SK-N-SH (cell line): ENCODE measurements around the gene PSAT1. TPM values are rescaled to one million over a fixed set of nuclear protein-coding genes. Genes with fewer than 3 reads are reported as not detected.

ENCODE experiments used
- CTCF ChIA-PET: fragments of 300-600, 350-600 bp; formaldehyde crosslinking; extraction: SDS; loops from one replicate; lab custom pipeline; 2021; lab: Yijun Ruan, JAX
- POLR2A ChIA-PET: fragments of 350-600 bp; sonication (Branson Sonifier 250); formaldehyde crosslinking; extraction: SDS; loops from one replicate; lab custom pipeline; 2020; ENCODE audit warnings: antibody characterized with exemption, inconsistent platforms; lab: Yijun Ruan, JAX
- DNase-seq: peaks from one replicate; pipeline ENCODE4 v3.0.0; 2012
- H2AFZ ChIP-seq: fragments of 200-600 bp; sonication (generic); 2 replicates; pipeline ENCODE4 v1.8.1; 2016; ENCODE audit warnings: antibody characterized with exemption, mild to moderate bottlenecking, low read depth
- H3F3A ChIP-seq: fragments of 200-600 bp; sonication (generic); replicated peaks from 2 replicates; pipeline ENCODE3; 2016; ENCODE audit warnings: antibody characterized with exemption, mild to moderate bottlenecking; ENCODE audit not compliant: insufficient read depth
- H3K27ac ChIP-seq, 2 experiments: fragments of 200-500 bp in 1 of 2; fragments of 200-600 bp in 1 of 2; sonication (Bioruptor generic) in 1 of 2; sonication (generic), shearing (Covaris generic) in 1 of 2; 2 replicates each; pipeline versions ENCODE4 v1.5.1 to v1.6.1; 2014 to 2016; ENCODE audit warnings: low read depth in 2 of 2, inconsistent platforms in 1 of 2, low read length in 1 of 2, mild to moderate bottlenecking in 1 of 2, mixed read lengths in 1 of 2
- H3K27me3 ChIP-seq: fragments of 200-600 bp; sonication (generic), shearing (Covaris generic); 2 replicates; pipeline ENCODE4 v1.6.1; 2016; ENCODE audit warnings: mixed run types; ENCODE audit not compliant: insufficient read depth
- H3K36me3 ChIP-seq, 2 experiments: fragments of 200-500 bp in 1 of 2; fragments of 200-600 bp in 1 of 2; sonication (Bioruptor generic) in 1 of 2; sonication (generic) in 1 of 2; replicated peaks in 1 of 2; 2 replicates each; pipeline versions ENCODE3 to v1.5.1; 2014 to 2016; ENCODE audit warnings: low read length in 1 of 2, mild to moderate bottlenecking in 1 of 2; ENCODE audit not compliant: insufficient read depth in 2 of 2, control insufficient read depth in 1 of 2
- H3K4me1 ChIP-seq, 2 experiments: fragments of 200-500 bp in 1 of 2; fragments of 200-600 bp in 1 of 2; sonication (Bioruptor generic) in 1 of 2; sonication (generic), shearing (Covaris generic) in 1 of 2; 2 replicates each; pipeline versions ENCODE4 v1.5.1 to v1.6.1; 2014 to 2016; ENCODE audit warnings: low read depth in 1 of 2, low read length in 1 of 2, mixed run types in 1 of 2; ENCODE audit not compliant: insufficient read depth in 2 of 2, control insufficient read depth in 1 of 2
- H3K4me2 ChIP-seq: fragments of 200-600 bp; sonication (generic), shearing (Covaris generic); 2 replicates; pipeline ENCODE4 v1.6.1; 2017; ENCODE audit warnings: mixed run types
- H3K4me3 ChIP-seq, 2 experiments: fragments of 200-500 bp in 1 of 2; fragments of 200-600 bp in 1 of 2; sonication (Bioruptor generic) in 1 of 2; sonication (generic), shearing (Covaris generic) in 1 of 2; 2 replicates each; pipeline versions ENCODE4 v1.5.1 to v1.8.1; 2014 to 2016; ENCODE audit warnings: low read depth in 2 of 2, inconsistent platforms in 1 of 2, low read length in 1 of 2, mild to moderate bottlenecking in 1 of 2, mixed read lengths in 1 of 2, moderate library complexity in 1 of 2
- H3K79me2 ChIP-seq: fragments of 200-600 bp; sonication (generic); 2 replicates; pipeline ENCODE4 v1.8.1; 2017; ENCODE audit warnings: mild to moderate bottlenecking; ENCODE audit not compliant: insufficient read depth
- H3K9ac ChIP-seq: fragments of 200-600 bp; sonication (generic); 2 replicates; pipeline ENCODE4 v1.6.1; 2017; ENCODE audit warnings: mixed run types
- H3K9me2 ChIP-seq: fragments of 200-600 bp; sonication (generic); 2 replicates; pipeline ENCODE4 v1.6.1; 2017; ENCODE audit warnings: mixed run types
- H3K9me3 ChIP-seq: fragments of 200-600 bp; sonication (generic); 2 replicates; pipeline ENCODE4 v1.6.1; 2017; ENCODE audit warnings: mixed run types, mild to moderate bottlenecking, moderate library complexity
- H4K20me1 ChIP-seq: fragments of 200-600 bp; sonication (generic); 2 replicates; pipeline ENCODE4 v1.6.1; 2017; ENCODE audit warnings: mild to moderate bottlenecking, mixed run types; ENCODE audit not compliant: insufficient read depth
- CHD2 ChIP-seq: fragments of 150-350 bp; IDR thresholded peaks from 2 replicates; pipeline ENCODE4 v1.6.1; 2018; ENCODE audit warnings: low read length; ENCODE audit not compliant: partially characterized antibody
- EP300 ChIP-seq, 2 experiments: IDR thresholded peaks; 2 replicates each; pipeline versions ENCODE4 v1.4.0 to v1.6.1; 2012; ENCODE audit warnings: borderline replicate concordance in 1 of 2, low read depth in 1 of 2, low read length in 1 of 2
- FOSL2 ChIP-seq: IDR thresholded peaks from 2 replicates; pipeline ENCODE4 v1.4.0; 2012; ENCODE audit warnings: low read depth, mild to moderate bottlenecking, moderate library complexity, borderline replicate concordance
- JUND ChIP-seq: IDR thresholded peaks from 2 replicates; pipeline ENCODE4 v1.4.0; 2012
- RAD21 ChIP-seq: IDR thresholded peaks from 2 replicates; pipeline ENCODE4 v1.6.1; 2012; ENCODE audit warnings: mild to moderate bottlenecking, low read length
- RCOR1 ChIP-seq: fragments of 150-350 bp; IDR thresholded peaks from 2 replicates; pipeline ENCODE4 v1.6.1; 2017; ENCODE audit warnings: antibody characterized with exemption, low read length
- REST ChIP-seq: IDR thresholded peaks from 2 replicates; pipeline ENCODE4 v1.6.1; 2012; ENCODE audit warnings: mild to moderate bottlenecking, low read depth, low read length, moderate library complexity
- SIN3A ChIP-seq: IDR thresholded peaks from 2 replicates; pipeline ENCODE4 v1.6.1; 2012; ENCODE audit warnings: low read depth, mild to moderate bottlenecking, low read length, moderate library complexity, borderline replicate concordance
- USF1 ChIP-seq: IDR thresholded peaks from 2 replicates; pipeline ENCODE4 v1.4.0; 2012; ENCODE audit warnings: low read depth, borderline replicate concordance
- USF2 ChIP-seq: fragments of 150-350 bp; IDR thresholded peaks from 2 replicates; pipeline ENCODE4 v1.6.1; 2017; ENCODE audit warnings: antibody characterized with exemption, low read length, low read depth, borderline replicate concordance
- YY1 ChIP-seq: IDR thresholded peaks from 2 replicates; pipeline ENCODE4 v1.4.0; 2012; ENCODE audit warnings: low read depth, mild to moderate bottlenecking
- ZBTB33 ChIP-seq: IDR thresholded peaks from 2 replicates; pipeline ENCODE4 v1.4.0; 2012; ENCODE audit warnings: low read depth, borderline replicate concordance
- WGBS: methylation state at CpG from one replicate; pipeline ENCODE4 v1.1.6; 2017; ENCODE audit warnings: low lambda C conversion rate; 5-methylcytosine and 5-hydroxymethylcytosine counted together
- polyA plus RNA-seq, 3 experiments: library from polyadenylated mRNA; depleted of rRNA; stranded (reverse); fragments of >200 nt; gene quantifications; 2 replicates each; pipeline ENCODE4 v1.2.3, GENCODE V29; 2012

PSAT1 gene
- polyA plus RNA-seq, 1 of the 3 experiments (the other 2 are of a cell fraction): 37.0 TPM

GRCh38 chr9:78291240-78291925, 5.5 kb upstream of the PSAT1 start:
- Histone ChIP-seq H3K27me3 (no peaks in the 10 kb centered on the region), H3K36me3 (no peaks in the 10 kb centered on the region), H3K9me2 (no peaks in the 10 kb centered on the region), H2AFZ (no peak overlapping the region), H3K4me3 (no peak overlapping the region), H4K20me1 (no peaks in the 10 kb centered on the region), H3F3A (no peaks in the 10 kb centered on the region), H3K27ac (no peak overlapping the region), H3K9ac (no peak overlapping the region), H3K4me1 (peaks cover 4 to 15% of the 10 kb centered on the region in 2 experiments; a peak in 2 of 4 replicates), H3K9me3 (no peaks in the 10 kb centered on the region), H3K79me2 (no peaks in the 10 kb centered on the region), H3K4me2 (no peak overlapping the region)
- TF ChIP-seq YY1: no peak
- no peak for TF ChIP-seq USF2
- TF ChIP-seq USF1: no peak
- TF ChIP-seq RAD21: no peak
- TF ChIP-seq FOSL2: no peak
- no peak for TF ChIP-seq ZBTB33
- TF ChIP-seq SIN3A: no peak
- no peak for TF ChIP-seq REST
- TF ChIP-seq JUND: no peak
- TF ChIP-seq EP300 (IDR thresholded peaks at IDR 0.05; ENCODE audit: borderline replicate concordance in 1 of 2, low read depth in 1 of 2, low read length in 1 of 2): no peak
- no peak for TF ChIP-seq CHD2
- no peak for TF ChIP-seq RCOR1
- ChIA-PET CTCF (interaction anchor here (1.2 kb wide), 2 partner anchors 38 to 78 kb away, joined by 3 to 4 read pairs; no protein-coding TSS in a partner anchor), POLR2A (no interaction called here)
- DNase-seq: no peak
- 89% methylated on average over 8 of the region's 8 CpGs for WGBS
